MM.1S (cell line): Measurements from ENCODE around the gene PTMS.

Source experiments
- EZH2 ChIP-seq: fragments of 300-600 bp; sonication (generic); optimal IDR thresholded peaks from 2 replicates; pipeline ENCODE3; 2017; ENCODE audit warnings: low read depth, mild to moderate bottlenecking, antibody characterized with exemption, low read length, mixed read lengths
- EZH2phosphoT487 ChIP-seq: fragments of 300-600 bp; sonication (generic); IDR thresholded peaks from 2 replicates; pipeline ENCODE4 v1.6.1; 2018; ENCODE audit warnings: antibody characterized with exemption, low read length
- TF ChIP-seq, protein P1 (sequence below): fragments of 300-600 bp; sonication (generic); IDR thresholded peaks from 2 replicates; pipeline ENCODE4 v1.5.1; 2016; ENCODE audit warnings: antibody characterized with exemption, low read length, mixed read lengths

DNA sequence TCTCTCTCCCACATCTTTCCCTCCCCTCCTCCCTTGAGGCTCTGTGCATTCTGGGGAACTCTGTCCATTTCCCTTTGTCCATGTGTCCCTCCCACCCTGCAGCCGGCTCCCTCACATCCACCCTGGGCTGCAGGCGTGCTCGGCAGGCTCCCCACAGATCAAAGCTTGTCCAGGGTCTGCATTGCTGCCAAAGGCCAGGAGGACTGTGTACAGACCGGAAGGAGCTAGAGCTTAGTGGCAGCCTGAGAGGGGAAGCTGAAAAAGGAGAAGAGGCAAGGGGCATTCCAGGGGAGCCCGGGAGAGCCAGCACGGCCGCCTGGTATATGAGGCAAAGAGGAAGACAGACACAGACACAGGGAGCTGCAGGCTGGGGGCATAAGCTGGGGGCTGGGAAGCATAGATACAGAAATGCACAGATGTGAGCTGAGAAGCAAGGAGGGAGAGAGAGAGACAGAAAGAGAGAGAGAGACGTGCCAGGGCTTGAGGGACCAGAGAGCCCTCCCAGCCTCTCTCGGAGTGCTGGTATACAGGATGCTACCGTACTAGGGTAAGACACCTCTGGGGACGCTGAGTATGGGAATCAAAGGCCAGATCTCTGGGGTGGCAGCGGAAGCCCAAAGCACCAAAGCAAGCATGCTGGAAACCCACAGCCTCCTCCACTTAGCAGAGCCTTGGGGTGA is 26.5 kb downstream of the PTMS start:
- TF ChIP-seq EZH2 (no peak), EZH2phosphoT487 (no peak)
- TF ChIP-seq, protein P1, sequence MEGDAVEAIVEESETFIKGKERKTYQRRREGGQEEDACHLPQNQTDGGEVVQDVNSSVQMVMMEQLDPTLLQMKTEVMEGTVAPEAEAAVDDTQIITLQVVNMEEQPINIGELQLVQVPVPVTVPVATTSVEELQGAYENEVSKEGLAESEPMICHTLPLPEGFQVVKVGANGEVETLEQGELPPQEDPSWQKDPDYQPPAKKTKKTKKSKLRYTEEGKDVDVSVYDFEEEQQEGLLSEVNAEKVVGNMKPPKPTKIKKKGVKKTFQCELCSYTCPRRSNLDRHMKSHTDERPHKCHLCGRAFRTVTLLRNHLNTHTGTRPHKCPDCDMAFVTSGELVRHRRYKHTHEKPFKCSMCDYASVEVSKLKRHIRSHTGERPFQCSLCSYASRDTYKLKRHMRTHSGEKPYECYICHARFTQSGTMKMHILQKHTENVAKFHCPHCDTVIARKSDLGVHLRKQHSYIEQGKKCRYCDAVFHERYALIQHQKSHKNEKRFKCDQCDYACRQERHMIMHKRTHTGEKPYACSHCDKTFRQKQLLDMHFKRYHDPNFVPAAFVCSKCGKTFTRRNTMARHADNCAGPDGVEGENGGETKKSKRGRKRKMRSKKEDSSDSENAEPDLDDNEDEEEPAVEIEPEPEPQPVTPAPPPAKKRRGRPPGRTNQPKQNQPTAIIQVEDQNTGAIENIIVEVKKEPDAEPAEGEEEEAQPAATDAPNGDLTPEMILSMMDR: no peak
